GM23248 (cell line): ENCODE measurements around the gene BTBD19. TPM values are rescaled to one million over a fixed set of nuclear protein-coding genes. Genes with fewer than 3 reads are reported as not detected.

Source experiments
- DNase-seq: peaks from one replicate; pipeline ENCODE4 v3.0.0-alpha.2; 2015
- H2AFZ ChIP-seq: fragments of 200-600 bp; sonication (generic); 2 replicates; pipeline ENCODE4 v1.6.1; 2016; ENCODE audit warnings: antibody characterized with exemption
- H3F3A ChIP-seq: fragments of 200-600 bp; sonication (generic); 2 replicates; pipeline ENCODE4 v1.6.1; 2016; ENCODE audit warnings: mild to moderate bottlenecking, antibody characterized with exemption, mixed run types; ENCODE audit not compliant: insufficient read depth
- H3K27ac ChIP-seq: fragments of 200-600 bp; sonication (generic); 2 replicates; pipeline ENCODE4 v1.5.1; 2016; ENCODE audit warnings: mild to moderate bottlenecking
- H3K27me3 ChIP-seq: fragments of 200-600 bp; sonication (generic); replicated peaks from 2 replicates; pipeline ENCODE4 v1.6.1; 2016; ENCODE audit warnings: mild to moderate bottlenecking; ENCODE audit not compliant: insufficient read depth
- H3K36me3 ChIP-seq: fragments of 200-600 bp; sonication (generic); 2 replicates; pipeline ENCODE4 v1.6.1; 2016; ENCODE audit warnings: low read depth, mild to moderate bottlenecking
- H3K4me1 ChIP-seq: fragments of 200-600 bp; sonication (generic); 2 replicates; pipeline ENCODE4 v1.6.1; 2016; ENCODE audit warnings: mild to moderate bottlenecking; ENCODE audit not compliant: insufficient read depth
- H3K4me2 ChIP-seq: fragments of 200-600 bp; sonication (generic); one replicate; pipeline ENCODE4 v1.6.1; 2016; ENCODE audit warnings: mild to moderate bottlenecking; ENCODE audit not compliant: unreplicated experiment
- H3K4me3 ChIP-seq: fragments of 200-600 bp; sonication (generic); 2 replicates; pipeline ENCODE4 v1.5.1; 2016; ENCODE audit warnings: mild to moderate bottlenecking
- H3K79me2 ChIP-seq: fragments of 200-600 bp; sonication (generic); 2 replicates; pipeline ENCODE4 v1.6.1; 2016; ENCODE audit warnings: mild to moderate bottlenecking; ENCODE audit not compliant: insufficient read depth
- H3K9ac ChIP-seq: fragments of 200-600 bp; sonication (generic); 2 replicates; pipeline ENCODE4 v1.6.1; 2016; ENCODE audit warnings: mild to moderate bottlenecking
- H3K9me2 ChIP-seq: fragments of 200-600 bp; sonication (generic); 2 replicates; pipeline ENCODE4 v1.6.1; 2016; ENCODE audit warnings: mixed run types, mild to moderate bottlenecking, moderate library complexity; ENCODE audit not compliant: insufficient read depth
- H3K9me3 ChIP-seq: fragments of 200-600 bp; sonication (generic); one replicate; pipeline ENCODE4 v1.6.1; 2017; ENCODE audit warnings: low read depth
- H4K20me1 ChIP-seq: fragments of 200-600 bp; sonication (generic); 2 replicates; pipeline ENCODE4 v1.6.0; 2016; ENCODE audit not compliant: insufficient read depth
- EZH2 ChIP-seq: fragments of 200-600 bp; sonication (generic); IDR thresholded peaks from 2 replicates; pipeline ENCODE4 v1.6.1; 2018; ENCODE audit warnings: antibody characterized with exemption, mild to moderate bottlenecking; ENCODE audit not compliant: insufficient read depth, poor library complexity, severe bottlenecking
- EZH2phosphoT487 ChIP-seq: fragments of 200-600 bp; sonication (generic); IDR thresholded peaks from 2 replicates; pipeline ENCODE4 v1.6.1; 2018; ENCODE audit warnings: antibody characterized with exemption, moderate library complexity, mild to moderate bottlenecking, low read depth; ENCODE audit not compliant: insufficient read depth
- WGBS, 2 experiments: methylation state at CpG; one replicate each; pipeline ENCODE4 v1.1.6; 2015 to 2017; ENCODE audit warnings: low lambda C conversion rate in 2 of 2, low coverage in 1 of 2; ENCODE audit errors: missing lambda C conversion rate in 2 of 2; 5-methylcytosine and 5-hydroxymethylcytosine counted together
- in situ Hi-C: fragments of 300-500 bp; cut with MboI; formaldehyde crosslinking; loops from 2 replicates; pipeline ENCODE4 v1.15.0; 2020
- polyA plus RNA-seq: library from polyadenylated mRNA; unstranded; fragments of >200 nt; fragmentation: Nextera tagmentation; extraction: Ambion mirVana; gene quantifications from 2 replicates; pipeline ENCODE4 v1.2.1, GENCODE V29; 2016
- total RNA-seq: library from RNA; depleted of rRNA; stranded (reverse); fragments of >200 nt; shearing (Covaris generic); gene quantifications from 2 replicates; pipeline ENCODE4 v1.2.3, GENCODE V29; 2014

The BTBD19 gene
- total and polyA plus RNA-seq, 2 experiments from 2014 or later = 8.0 to 12.1 TPM

GRCh38 chr1:44830900-44831304 lies 22.6 kb downstream of the BTBD19 start:
- Histone ChIP-seq H3K79me2 (no peaks in the 10 kb centered on the region), H3K9me3 (no peaks in the 10 kb centered on the region), H3K4me1 (no peaks in the 10 kb centered on the region), H3K36me3 (no peaks in the 10 kb centered on the region), H3K27me3 (no peaks in the 10 kb centered on the region), H3K4me2 (no peak overlapping the region), H3K4me3 (no peak overlapping the region), H3K9me2 (no peaks in the 10 kb centered on the region), H3K9ac (no peak overlapping the region), H4K20me1 (no peaks in the 10 kb centered on the region), H2AFZ (no peak overlapping the region), H3K27ac (no peak overlapping the region), H3F3A (no peaks in the 10 kb centered on the region)
- in situ Hi-C loops = loop anchor here (10.0 to 25.0 kb wide), 2 partner anchors 174 to 481 kb away; no protein-coding TSS in a partner anchor
- no peak for DNase-seq
- TF ChIP-seq EZH2phosphoT487 = no peak
- no peak for TF ChIP-seq EZH2
- 71 to 75% methylated on average over 10 of the region's 10 CpGs for WGBS, 2 experiments

GRCh38 chr1:44831516-44831915 lies 23.2 kb downstream of the BTBD19 start:
- H3K36me3 ChIP-seq = no peaks in the 10 kb centered on the region
- WGBS, 2 experiments = 53 to 56% methylated on average over 9 of the region's 9 CpGs
- in situ Hi-C loops = loop anchor here (10.0 to 25.0 kb wide), 2 partner anchors 173 to 481 kb away; no protein-coding TSS in a partner anchor

GRCh38 chr1:44832056-44832705 lies 23.9 kb downstream of the BTBD19 start:
- Histone ChIP-seq H3K27me3 (no peaks in the 10 kb centered on the region), H3K79me2 (no peaks in the 10 kb centered on the region), H3K4me3 (no peak overlapping the region), H3K4me2 (no peak overlapping the region), H3K4me1 (no peaks in the 10 kb centered on the region), H3F3A (no peaks in the 10 kb centered on the region), H3K27ac (no peak overlapping the region), H3K9me3 (no peaks in the 10 kb centered on the region), H3K9me2 (no peaks in the 10 kb centered on the region), H3K9ac (no peak overlapping the region), H4K20me1 (no peaks in the 10 kb centered on the region), H2AFZ (no peak overlapping the region), H3K36me3 (no peaks in the 10 kb centered on the region)
- no peak for DNase-seq
- TF ChIP-seq EZH2phosphoT487 = no peak
- WGBS, 2 experiments = 78 to 79% methylated on average over 13 of the region's 13 CpGs
- in situ Hi-C loops = loop anchor here (10.0 to 25.0 kb wide), 2 partner anchors 173 to 480 kb away; no protein-coding TSS in a partner anchor

More at GRCh38 chr1:44831516-44831915, 23.2 kb downstream of the BTBD19 start:
- H3K9me2 ChIP-seq = no peaks in the 10 kb centered on the region
- no peak overlapping the region for H2AFZ ChIP-seq
- H3K9me3 ChIP-seq = no peaks in the 10 kb centered on the region
- H3K4me3 ChIP-seq = no peak overlapping the region
- no peaks in the 10 kb centered on the region for H3K27me3 ChIP-seq
- DNase-seq = no peak
- no peak overlapping the region for H3K9ac ChIP-seq
- no peaks in the 10 kb centered on the region for H4K20me1 ChIP-seq
- no peak for TF ChIP-seq EZH2
- no peak for TF ChIP-seq EZH2phosphoT487
- no peaks in the 10 kb centered on the region for H3K79me2 ChIP-seq
- no peaks in the 10 kb centered on the region for H3F3A ChIP-seq
- H3K27ac ChIP-seq = no peak overlapping the region
- no peaks in the 10 kb centered on the region for H3K4me1 ChIP-seq
- no peak overlapping the region for H3K4me2 ChIP-seq

- Histone ChIP-seq H3K36me3 (no peaks in the 10 kb centered on the region), H3K9ac (no peak overlapping the region), H3K27me3 (no peaks in the 10 kb centered on the region), H3K4me2 (no peak overlapping the region), H4K20me1 (no peaks in the 10 kb centered on the region), H3K4me3 (no peak overlapping the region), H3K9me3 (no peaks in the 10 kb centered on the region), H3K27ac (no peak overlapping the region), H3F3A (no peaks in the 10 kb centered on the region), H3K9me2 (no peaks in the 10 kb centered on the region), H3K4me1 (no peaks in the 10 kb centered on the region), H3K79me2 (no peaks in the 10 kb centered on the region), H2AFZ (no peak overlapping the region)
- WGBS, 2 experiments = 81% methylated on average over 7 of the region's 7 CpGs
- in situ Hi-C loops = loop anchor here (10.0 to 25.0 kb wide), 2 partner anchors 170 to 478 kb away; no protein-coding TSS in a partner anchor
- no peak for TF ChIP-seq EZH2
- DNase-seq = no peak
These were observed 26.0 kb downstream of the BTBD19 start for GRCh38 chr1:44834328-44834727.
